PFSK-1 (cell line): Measurements from ENCODE around the gene GAS2L2.

ENCODE experiments used
- POLR2AphosphoS5 ChIP-seq: IDR thresholded peaks from 2 replicates; pipeline ENCODE4 v1.6.1; 2012; ENCODE audit warnings: low read depth, mild to moderate bottlenecking, control low read depth, low read length, moderate library complexity
- REST ChIP-seq, 2 experiments: IDR thresholded peaks; 2 replicates each; pipeline versions ENCODE4 v1.6.1 to v1.8.0; 2011 to 2012; ENCODE audit warnings: low read depth in 2 of 2, low read length in 2 of 2, control low read depth in 1 of 2, inconsistent platforms in 1 of 2, mild to moderate bottlenecking in 1 of 2, moderate library complexity in 1 of 2; ENCODE audit not compliant: insufficient read depth in 1 of 2
- TAF1 ChIP-seq: IDR thresholded peaks from 2 replicates; pipeline ENCODE4 v1.6.1; 2012; ENCODE audit warnings: low read length, control low read depth, borderline replicate concordance; ENCODE audit not compliant: insufficient read depth

GRCh38 chr17:35725058-35725457 is 28.0 kb downstream of the GAS2L2 start:
- no peak for TF ChIP-seq TAF1
- TF ChIP-seq REST (IDR thresholded peaks at IDR 0.05; ENCODE audit: insufficient read depth in 1 of 2, low read depth in 2 of 2, low read length in 2 of 2) = no peak
- no peak for TF ChIP-seq POLR2AphosphoS5
